Activated T-helper 2 cell treated with anti-CD3 and anti-CD28 coated beads, Interferon-gamma antibody, Interleukin-2, Interleukin-4, amounts not matched to agents 10 μg/mL and 5 μg/mL and 100 μg/mL, durations not matched to agents 14 hours and 24 hours and 36 hours (primary cell): ENCODE data around the gene SLC2A4. TPM values are rescaled to one million over a fixed set of nuclear protein-coding genes. Genes with fewer than 3 reads are reported as not detected.

Experiments used
- DNase-seq: peaks from one replicate; pipeline ENCODE4 v3.0.0; 2021; ENCODE audit warnings: low spot score
- H3K27ac Mint-ChIP-seq: one replicate; pipeline ENCODE4 v1.8.0; 2021; ENCODE audit warnings: mixed read lengths
- H3K27me3 Mint-ChIP-seq: one replicate; pipeline ENCODE4 v1.8.0; 2021; ENCODE audit warnings: low read depth, mixed read lengths
- H3K36me3 Mint-ChIP-seq: one replicate; pipeline ENCODE4 v1.8.0; 2021; ENCODE audit warnings: low read depth, mixed read lengths
- H3K4me1 Mint-ChIP-seq: one replicate; pipeline ENCODE4 v1.8.0; 2021; ENCODE audit warnings: low read depth, mixed read lengths
- H3K4me3 Mint-ChIP-seq: one replicate; pipeline ENCODE4 v1.8.0; 2021; ENCODE audit warnings: low read depth, mild to moderate bottlenecking, moderate library complexity, mixed read lengths
- H3K9me3 Mint-ChIP-seq: one replicate; pipeline ENCODE4 v1.8.0; 2021; ENCODE audit warnings: mixed read lengths
- intact Hi-C: fragments of 100-400 bp; cut with micrococcal nuclease; formaldehyde crosslinking; loops from one replicate; pipeline ENCODE4 v1.15.1; 2023
- total RNA-seq: library from RNA; stranded (reverse); gene quantifications from 2 replicates; pipeline ENCODE4 v1.2.3, GENCODE V29; 2022

SLC2A4 gene
- total RNA-seq, 1 donor from 2014 or later: 0.25 TPM

- intact Hi-C loops: no loop called here
Measured at GRCh38 chr17:7289256-7290032, 7.9 kb downstream of the SLC2A4 start.

GRCh38 chr17:7290166-7290565, 8.6 kb downstream of the SLC2A4 start:
- H3K27me3 Mint-ChIP-seq: peaks cover 31% of the 10 kb centered on the region
- no peak overlapping the region for H3K27ac Mint-ChIP-seq
- H3K4me3 Mint-ChIP-seq: no peak overlapping the region
- H3K36me3 Mint-ChIP-seq: no peaks in the 10 kb centered on the region
- H3K9me3 Mint-ChIP-seq: no peaks in the 10 kb centered on the region
- no peak for DNase-seq
- peaks cover 6% of the 10 kb centered on the region for H3K4me1 Mint-ChIP-seq
- intact Hi-C loops: no loop called here

More at GRCh38 chr17:7289256-7290032, 7.9 kb downstream of the SLC2A4 start:
- H3K27ac Mint-ChIP-seq: no peak overlapping the region
- DNase-seq: no peak
- H3K4me3 Mint-ChIP-seq: no peak overlapping the region
- H3K9me3 Mint-ChIP-seq: no peaks in the 10 kb centered on the region
- H3K36me3 Mint-ChIP-seq: no peaks in the 10 kb centered on the region
- peaks cover 4% of the 10 kb centered on the region for H3K4me1 Mint-ChIP-seq
- H3K27me3 Mint-ChIP-seq: peaks cover 28% of the 10 kb centered on the region

- Mint-ChIP-seq H3K9me3 (no peaks in the 10 kb centered on the region), H3K36me3 (no peaks in the 10 kb centered on the region), H3K4me1 (peaks cover 9% of the 10 kb centered on the region), H3K27me3 (peaks cover 33% of the 10 kb centered on the region), H3K27ac (no peak overlapping the region), H3K4me3 (no peak overlapping the region)
- no peak for DNase-seq
- intact Hi-C loops: no loop called here
Measured at GRCh38 chr17:7290685-7291084, 9.2 kb downstream of the SLC2A4 start.

- H3K27ac Mint-ChIP-seq: no peak overlapping the region
- no peak for DNase-seq
- peaks cover 13% of the 10 kb centered on the region for H3K4me1 Mint-ChIP-seq
- no peaks in the 10 kb centered on the region for H3K36me3 Mint-ChIP-seq
- H3K9me3 Mint-ChIP-seq: no peaks in the 10 kb centered on the region
- H3K27me3 Mint-ChIP-seq: peaks cover 32% of the 10 kb centered on the region
- intact Hi-C loops: no loop called here
- no peak overlapping the region for H3K4me3 Mint-ChIP-seq
Measured at GRCh38 chr17:7292194-7292593, 10.7 kb downstream of the SLC2A4 start.

GRCh38 chr17:7292729-7293128, 11.2 kb downstream of the SLC2A4 start:
- Mint-ChIP-seq H3K4me1 (peaks cover 13% of the 10 kb centered on the region), H3K36me3 (no peaks in the 10 kb centered on the region), H3K9me3 (no peaks in the 10 kb centered on the region), H3K27me3 (peaks cover 32% of the 10 kb centered on the region), H3K4me3 (no peak overlapping the region), H3K27ac (no peak overlapping the region)
- intact Hi-C loops: no loop called here
- DNase-seq: no peak

- intact Hi-C loops: no loop called here
- peaks cover 13% of the 10 kb centered on the region for H3K4me1 Mint-ChIP-seq
- H3K27me3 Mint-ChIP-seq: peaks cover 32% of the 10 kb centered on the region
- peak overlapping the region; percentile 49 for H3K4me3 Mint-ChIP-seq
- no peak for DNase-seq
- no peaks in the 10 kb centered on the region for H3K36me3 Mint-ChIP-seq
- H3K9me3 Mint-ChIP-seq: no peaks in the 10 kb centered on the region
- H3K27ac Mint-ChIP-seq: no peak overlapping the region
Measured at GRCh38 chr17:7293159-7293558, 11.6 kb downstream of the SLC2A4 start.

- no peaks in the 10 kb centered on the region for H3K36me3 Mint-ChIP-seq
- no peak overlapping the region for H3K27ac Mint-ChIP-seq
- intact Hi-C loops: loop anchor here (1.0 kb wide), 2 partner anchors 13 to 73 kb away; partner anchors contain the start of gene EIF5A
- H3K4me3 Mint-ChIP-seq: no peak overlapping the region
- no peak for DNase-seq
- no peaks in the 10 kb centered on the region for H3K9me3 Mint-ChIP-seq
- peaks cover 13% of the 10 kb centered on the region for H3K4me1 Mint-ChIP-seq
- H3K27me3 Mint-ChIP-seq: peaks cover 32% of the 10 kb centered on the region
Measured at GRCh38 chr17:7293816-7294613, 12.5 kb downstream of the SLC2A4 start.

GRCh38 chr17:7294614-7295153, 13.2 kb downstream of the SLC2A4 start, which contains the start of gene YBX2:
YBX2 (minus strand) TSS chr17:7294639; CDS start chr17:7294500, 139 bp downstream.
- intact Hi-C loops: loop anchor here (1.0 kb wide), 2 partner anchors 13 to 73 kb away; partner anchors contain the start of gene EIF5A
- peaks cover 32% of the 10 kb centered on the region for H3K27me3 Mint-ChIP-seq
- H3K27ac Mint-ChIP-seq: no peak within 1 kb of the TSS
- H3K36me3 Mint-ChIP-seq: no peaks in the 10 kb centered on the region
- H3K4me1 Mint-ChIP-seq: peaks cover 13% of the 10 kb centered on the region
- DNase-seq: peak; percentile 80
- peak within 1 kb of the TSS; percentile 75 for H3K4me3 Mint-ChIP-seq
- no peaks in the 10 kb centered on the region for H3K9me3 Mint-ChIP-seq

- peak overlapping the region; percentile 75 for H3K4me3 Mint-ChIP-seq
- peaks cover 13% of the 10 kb centered on the region for H3K4me1 Mint-ChIP-seq
- intact Hi-C loops: loop anchor here (1.0 to 2.0 kb wide), 3 partner anchors 15 to 249 kb away; partner anchors contain the start of gene ELP5
- H3K9me3 Mint-ChIP-seq: no peaks in the 10 kb centered on the region
- H3K27ac Mint-ChIP-seq: no peak overlapping the region
- DNase-seq: no peak
- peaks cover 36% of the 10 kb centered on the region for H3K27me3 Mint-ChIP-seq
- H3K36me3 Mint-ChIP-seq: no peaks in the 10 kb centered on the region
Measured at GRCh38 chr17:7295230-7296180, 14.0 kb downstream of the SLC2A4 start.

GRCh38 chr17:7296189-7296861, 14.8 kb downstream of the SLC2A4 start:
- peaks cover 13% of the 10 kb centered on the region for H3K4me1 Mint-ChIP-seq
- H3K4me3 Mint-ChIP-seq: no peak overlapping the region
- H3K36me3 Mint-ChIP-seq: no peaks in the 10 kb centered on the region
- DNase-seq: peak; percentile 64
- H3K9me3 Mint-ChIP-seq: no peaks in the 10 kb centered on the region
- H3K27me3 Mint-ChIP-seq: peaks cover 36% of the 10 kb centered on the region
- H3K27ac Mint-ChIP-seq: no peak overlapping the region
- intact Hi-C loops: loop anchor here (1.0 to 2.0 kb wide), 3 partner anchors 16 to 250 kb away; partner anchors contain the start of gene ELP5

- H3K27ac Mint-ChIP-seq: peak overlapping the region; percentile 28
- DNase-seq: no peak
- no peaks in the 10 kb centered on the region for H3K9me3 Mint-ChIP-seq
- intact Hi-C loops: no loop called here
- peaks cover 8% of the 10 kb centered on the region for H3K36me3 Mint-ChIP-seq
- H3K4me1 Mint-ChIP-seq: peaks cover 9% of the 10 kb centered on the region
- peak overlapping the region; percentile 13 for H3K4me3 Mint-ChIP-seq
- peaks cover 10% of the 10 kb centered on the region for H3K27me3 Mint-ChIP-seq
Measured at GRCh38 chr17:7304179-7304578, 22.7 kb downstream of the SLC2A4 start.
